HG02870 (cell line): Measurements from ENCODE around the gene IL3.
"Not testable (repeated sequence)": the region's sequence is repeated elsewhere in the genome, so short reads cannot be mapped to it uniquely, and the experiment has no call there.

Experiments
- ATAC-seq: cut with Tn5 transposase; IDR thresholded peaks from one replicate; pipeline ENCODE4 v1.9.1; 2021; ENCODE audit warnings: mild to moderate bottlenecking, moderate library complexity; ENCODE audit not compliant: unreplicated experiment

Gene IL3

GRCh38 chr5:132093271-132093670, 32.8 kb downstream of the IL3 start:
- no peak for ATAC-seq

GRCh38 chr5:132094393-132095076, 34.1 kb downstream of the IL3 start:
- ATAC-seq = no peak

GRCh38 chr5:132095077-132095410, 34.6 kb downstream of the IL3 start:
- ATAC-seq = no peak

GRCh38 chr5:132095424-132095972, 35.0 kb downstream of the IL3 start:
- no peak for ATAC-seq

GRCh38 chr5:132096904-132097303, 36.4 kb downstream of the IL3 start:
- ATAC-seq = no peak

- ATAC-seq = peak; percentile 43
Observed at GRCh38 chr5:132098151-132098594, 37.7 kb downstream of the IL3 start.

- ATAC-seq = no peak
Observed at GRCh38 chr5:132098621-132099020, 38.2 kb downstream of the IL3 start.

GRCh38 chr5:132099076-132099748, 38.8 kb downstream of the IL3 start:
- ATAC-seq = peak; percentile 29

- no peak for ATAC-seq
Observed at GRCh38 chr5:132099905-132100304, 39.5 kb downstream of the IL3 start.

GRCh38 chr5:132100672-132101261, 40.3 kb downstream of the IL3 start:
- ATAC-seq = peak; percentile 33

- no peak for ATAC-seq
Observed at GRCh38 chr5:132101385-132101880, 41.0 kb downstream of the IL3 start.

GRCh38 chr5:132102101-132102701, 41.7 kb downstream of the IL3 start:
- ATAC-seq = no peak

GRCh38 chr5:132102944-132103331, 42.5 kb downstream of the IL3 start:
- no peak for ATAC-seq

GRCh38 chr5:132103332-132103951, 43.0 kb downstream of the IL3 start:
- peak; percentile 63 for ATAC-seq

GRCh38 chr5:132103969-132104391, 43.5 kb downstream of the IL3 start:
- ATAC-seq = peak; percentile 7

- no peak for ATAC-seq
Observed at GRCh38 chr5:132104556-132104955, 44.1 kb downstream of the IL3 start.

- ATAC-seq = no peak
Observed at GRCh38 chr5:132105688-132106087, 45.2 kb downstream of the IL3 start.

- ATAC-seq = not testable (repeated sequence)
Observed at GRCh38 chr5:132108495-132108894, 48.0 kb downstream of the IL3 start.

GRCh38 chr5:132108957-132109356, 48.5 kb downstream of the IL3 start:
- ATAC-seq = not testable (repeated sequence)

- ATAC-seq = no peak
Observed at GRCh38 chr5:132109494-132110053, 49.1 kb downstream of the IL3 start.

GRCh38 chr5:132110195-132110594, 49.7 kb downstream of the IL3 start:
- ATAC-seq = no peak
